HepG2 (cell line): Measurements from ENCODE around the gene MGST1. TPM values are rescaled to one million over a fixed set of nuclear protein-coding genes. Genes with fewer than 3 reads are reported as not detected.

ENCODE experiments used
- DNMT1 ChIP-seq: sonication (generic); formaldehyde crosslinking; IDR thresholded peaks from 2 replicates; pipeline ENCODE4 v1.5.1; 2020; ENCODE audit warnings: mild to moderate bottlenecking, missing genetic modification reagents
- ELF4 ChIP-seq: sonication (generic); formaldehyde crosslinking; IDR thresholded peaks from 2 replicates; pipeline ENCODE4 v1.5.0; 2020; ENCODE audit warnings: missing genetic modification reagents, mild to moderate bottlenecking, moderate library complexity, borderline replicate concordance
- ESRRA ChIP-seq: sonication (generic); formaldehyde crosslinking; IDR thresholded peaks from 2 replicates; pipeline ENCODE4 v1.5.1; 2020; ENCODE audit warnings: mild to moderate bottlenecking, low read depth, missing genetic modification reagents
- HNRNPK ChIP-seq: fragments of 200-400 bp; formaldehyde crosslinking; IDR thresholded peaks from 2 replicates; pipeline ENCODE4 v1.6.1; 2018; ENCODE audit warnings: low read length, low read depth, moderate library complexity, mild to moderate bottlenecking; ENCODE audit not compliant: poor library complexity, severe bottlenecking
- HOXA5 ChIP-seq: sonication (generic); formaldehyde crosslinking; IDR thresholded peaks from 2 replicates; pipeline ENCODE4 v1.4.0; 2020; ENCODE audit warnings: missing genetic modification reagents
- MED13 ChIP-seq: sonication (generic); formaldehyde crosslinking; IDR thresholded peaks from 2 replicates; pipeline ENCODE4 v1.5.0; 2020; ENCODE audit warnings: missing genetic modification reagents
- NFE2 ChIP-seq: sonication (generic); formaldehyde crosslinking; IDR thresholded peaks from 2 replicates; pipeline ENCODE4 v1.4.0; 2020; ENCODE audit warnings: missing genetic modification reagents
- NR1H2 ChIP-seq: sonication (generic); formaldehyde crosslinking; IDR thresholded peaks from 2 replicates; pipeline ENCODE4 v1.8.1; 2022; ENCODE audit warnings: low read depth, missing genetic modification reagents, borderline replicate concordance
- POGZ ChIP-seq: sonication (generic); formaldehyde crosslinking; IDR thresholded peaks from 2 replicates; pipeline ENCODE4 v1.4.0; 2020; ENCODE audit warnings: mild to moderate bottlenecking, missing genetic modification reagents
- POLR2AphosphoS5 ChIP-seq: IDR thresholded peaks from 2 replicates; pipeline ENCODE4 v1.6.1; 2012; ENCODE audit warnings: low read depth, low read length
- RBM39 ChIP-seq: fragments of 200-400 bp; formaldehyde crosslinking; IDR thresholded peaks from one replicate; pipeline ENCODE4 v1.6.1; 2018; ENCODE audit warnings: antibody characterized with exemption, mild to moderate bottlenecking, low read depth, low read length; ENCODE audit not compliant: poor library complexity, severe bottlenecking
- RNF219 ChIP-seq: sonication (generic); formaldehyde crosslinking; IDR thresholded peaks from 2 replicates; pipeline ENCODE4 v1.5.0; 2020; ENCODE audit warnings: mild to moderate bottlenecking, missing genetic modification reagents
- SALL1 ChIP-seq: sonication (generic); formaldehyde crosslinking; IDR thresholded peaks from 2 replicates; pipeline ENCODE4 v1.8.0; 2022; ENCODE audit warnings: mild to moderate bottlenecking, missing genetic modification reagents
- SNAPC2 ChIP-seq: sonication (generic); formaldehyde crosslinking; IDR thresholded peaks from 2 replicates; pipeline ENCODE4 v1.8.1; 2022; ENCODE audit warnings: mild to moderate bottlenecking, missing genetic modification reagents
- SRSF9 ChIP-seq: fragments of 200-400 bp; formaldehyde crosslinking; IDR thresholded peaks from 2 replicates; pipeline ENCODE4 v1.6.1; 2018; ENCODE audit warnings: borderline replicate concordance, mild to moderate bottlenecking, low read depth, low read length; ENCODE audit not compliant: insufficient read depth, poor library complexity, severe bottlenecking
- TAF1 ChIP-seq: sonication (generic); formaldehyde crosslinking; IDR thresholded peaks from 2 replicates; pipeline ENCODE4 v1.4.0; 2020; ENCODE audit warnings: missing genetic modification reagents
- ZBTB10 ChIP-seq: sonication (generic); formaldehyde crosslinking; IDR thresholded peaks from 2 replicates; pipeline ENCODE4 v1.4.0; 2020; ENCODE audit warnings: missing genetic modification reagents, borderline replicate concordance
- ZFX ChIP-seq: sonication (generic); formaldehyde crosslinking; IDR thresholded peaks from 2 replicates; pipeline ENCODE4 v1.4.0; 2020; ENCODE audit warnings: mild to moderate bottlenecking, low read depth, missing genetic modification reagents, moderate library complexity
- ZNF17 ChIP-seq: sonication (generic); formaldehyde crosslinking; IDR thresholded peaks from 2 replicates; pipeline ENCODE4 v1.5.0; 2020; ENCODE audit warnings: mild to moderate bottlenecking, missing genetic modification reagents
- ZNF430 ChIP-seq: sonication (generic); formaldehyde crosslinking; IDR thresholded peaks from 2 replicates; pipeline ENCODE4 v1.9.0; 2021; ENCODE audit warnings: mild to moderate bottlenecking, missing genetic modification reagents
- ZNF484 ChIP-seq: sonication (generic); formaldehyde crosslinking; IDR thresholded peaks from 2 replicates; pipeline ENCODE4 v1.5.1; 2020; ENCODE audit warnings: mild to moderate bottlenecking, low read depth, missing genetic modification reagents, borderline replicate concordance
- polyA plus RNA-seq, 8 experiments: library from polyadenylated mRNA; depleted of rRNA in 3 of 8; stranded (reverse) in 7 of 8; unstranded in 1 of 8; fragments of >200 nt; fragmentation: Illumina TruSeq in 4 of 8; extraction: Trizol in 4 of 8; gene quantifications; 2 replicates each; pipeline versions ENCODE4 v1.2.1 to v1.2.3, GENCODE V29; 2011 to 2016; ENCODE audit warnings: low read depth in 4 of 8, missing spikeins in 1 of 8, mixed read lengths in 1 of 8; ENCODE audit not compliant: insufficient read depth in 1 of 8
- total RNA-seq, 5 experiments: library from RNA; depleted of rRNA; stranded (reverse); fragments of >200 nt; fragmentation: Illumina TruSeq; extraction: Trizol; gene quantifications; 2 replicates each; pipeline ENCODE4 v1.2.3, GENCODE V29; 2016; ENCODE audit warnings: low read depth in 1 of 5

The MGST1 gene
- total and polyA plus RNA-seq, 2 of the 13 experiments (the other 11 are each of a cell fraction or from before 2014, with no cell fraction given): 119 to 152 TPM

GRCh38 chr12:16347391-16348298 is at the start of gene MGST1 (continued):
- no peak; the same call in 1 of the 2 replicates for TF ChIP-seq ZBTB10 (CRISPR knock-in tag)
- TF ChIP-seq DNMT1 (CRISPR knock-in tag): no peak
- peak; percentile 59; the same call in 1 of the 2 replicates for TF ChIP-seq SALL1
- TF ChIP-seq POLR2AphosphoS5: peak; percentile 74; the same call in 1 of the 2 replicates
- TF ChIP-seq SRSF9: no peak
- TF ChIP-seq HNRNPK: peak; percentile 33
- peak; percentile 86 for TF ChIP-seq RBM39
- peak; percentile 41 for TF ChIP-seq POGZ (CRISPR knock-in tag)
- TF ChIP-seq ZNF430: 0 out of 2 replicates have a peak, but pooled peaks have one; percentile 40
- TF ChIP-seq NR1H2: no peak
- TF ChIP-seq NFE2 (CRISPR knock-in tag): no peak
- TF ChIP-seq ELF4 (CRISPR knock-in tag): no peak
- peak; percentile 39; the same call in 1 of the 2 replicates for TF ChIP-seq MED13 (CRISPR knock-in tag)
- no peak for TF ChIP-seq ESRRA (CRISPR knock-in tag)
- TF ChIP-seq ZFX (CRISPR knock-in tag): peak; percentile 81
- peak; percentile 69; the same call in 1 of the 2 replicates for TF ChIP-seq HOXA5
- TF ChIP-seq ZNF17: no peak
- TF ChIP-seq SNAPC2 (CRISPR knock-in tag): 0 out of 2 replicates have a peak, but pooled peaks have one; percentile 88
- TF ChIP-seq RNF219 (CRISPR knock-in tag): no peak
- TF ChIP-seq ZNF484: no peak
- peak; percentile 89 for TF ChIP-seq TAF1 (CRISPR knock-in tag)
